Esophagus muscularis mucosa (tissue), 3 donors: ENCODE results near the gene ANTKMT.

ENCODE experiments used
- CTCF ChIP-seq, 3 experiments: fragments of 200-600 bp in 2 of 3; fragments of 450-650 bp in 1 of 3; sonication (generic) in 2 of 3; IDR thresholded peaks; one replicate each; pipeline ENCODE4 v1.5.1; 2017 to 2019; ENCODE audit warnings: antibody characterized with exemption in 3 of 3, mild to moderate bottlenecking in 2 of 3, moderate library complexity in 1 of 3
- POLR2AphosphoS5 ChIP-seq, 2 donors: sonication (generic); formaldehyde crosslinking; IDR thresholded peaks; one replicate each; pipeline ENCODE4 v1.6.1; 2017; ENCODE audit warnings: antibody characterized with exemption in 2 of 2

GRCh38 chr16:718922-719321 lies 2.0 kb upstream of the ANTKMT start:
- TF ChIP-seq CTCF (IDR thresholded peaks at IDR 0.05) (no peak), POLR2AphosphoS5 (IDR thresholded peaks at IDR 0.05) (no peak)
